Upper lobe of left lung (tissue), 6 donors: ENCODE results near the gene CMPK1. TPM values are rescaled to one million over a fixed set of nuclear protein-coding genes. Genes with fewer than 3 reads are reported as not detected.

Source experiments
- ATAC-seq, 2 donors: fragments of 200-7000 bp; cut with Tn5 transposase; one replicate each; pipeline ENCODE4 v1.9.1; 2022; ENCODE audit warnings: mild to moderate bottlenecking in 2 of 2, moderate library complexity in 2 of 2; ENCODE audit not compliant: low FRiP score in 2 of 2
- DNase-seq, 2 donors: peaks; one replicate each; pipeline ENCODE4 v3.0.0-alpha.2; 2019 to 2020
- H3K27ac ChIP-seq, 4 donors: fragments of 200-600 bp; sonication (generic); one replicate each; pipeline ENCODE4 v1.5.1; 2016 to 2019
- H3K27me3 ChIP-seq, 4 donors: fragments of 200-600 bp; sonication (generic); one replicate each; pipeline ENCODE4 v1.5.1; 2017 to 2019
- H3K36me3 ChIP-seq, 4 donors: fragments of 200-600 bp; sonication (generic); one replicate each; pipeline ENCODE4 v1.5.1; 2016 to 2019
- H3K4me1 ChIP-seq, 4 donors: fragments of 200-600 bp; sonication (generic); one replicate each; pipeline ENCODE4 v1.5.1; 2018 to 2019
- H3K4me3 ChIP-seq, 4 donors: fragments of 200-600 bp; sonication (generic); one replicate each; pipeline ENCODE4 v1.5.1; 2017 to 2019; ENCODE audit warnings: mild to moderate bottlenecking in 2 of 4, moderate library complexity in 1 of 4
- H3K9me3 ChIP-seq, 4 donors: fragments of 200-600 bp; sonication (generic); one replicate each; pipeline ENCODE4 v1.5.1; 2018 to 2019
- EP300 ChIP-seq, 4 donors: sonication (generic); formaldehyde crosslinking; IDR thresholded peaks; one replicate each; pipeline ENCODE4 v1.5.1; 2017; ENCODE audit warnings: antibody characterized with exemption in 4 of 4, control low read depth in 2 of 4
- POLR2A ChIP-seq, 4 donors: fragments of 450-650 bp; IDR thresholded peaks; one replicate each; pipeline ENCODE4 v1.5.1; 2016 to 2017; ENCODE audit warnings: antibody characterized with exemption in 4 of 4, mild to moderate bottlenecking in 2 of 4
- POLR2AphosphoS5 ChIP-seq, 2 donors: sonication (generic); formaldehyde crosslinking; IDR thresholded peaks; one replicate each; pipeline ENCODE4 v1.5.1; 2017; ENCODE audit warnings: antibody characterized with exemption in 2 of 2
- WGBS, 2 donors: methylation state at CpG; one replicate each; pipeline ENCODE4 v1.1.5; 2017 to 2018; 5-methylcytosine and 5-hydroxymethylcytosine counted together
- total RNA-seq, 6 donors: library from RNA; depleted of rRNA in 4 of 6; stranded (reverse); fragments of >200 nt in 4 of 6; gene quantifications; one replicate each; pipeline versions ENCODE4 v1.1.0 to v1.2.1, GENCODE V29; 2016 to 2021
- TF ChIP-seq, protein P1 (sequence below), 6 experiments: fragments of 450-650 bp in 4 of 6; fragments of 200-600 bp in 2 of 6; sonication (generic) in 2 of 6; IDR thresholded peaks; one replicate each; pipeline ENCODE4 v1.5.1; 2016 to 2019; ENCODE audit warnings: antibody characterized with exemption in 6 of 6
- donor health status: DM: no; HTN: no; CAD: no; lungs with moderate emphysema.
- donor health status: DM: no; HTN: yes; CAD: no; lungs with severe emphysema.

Gene CMPK1
- total RNA-seq, 6 donors from 2014 or later: 36.7 to 134 (median 97.7) TPM

DNA sequence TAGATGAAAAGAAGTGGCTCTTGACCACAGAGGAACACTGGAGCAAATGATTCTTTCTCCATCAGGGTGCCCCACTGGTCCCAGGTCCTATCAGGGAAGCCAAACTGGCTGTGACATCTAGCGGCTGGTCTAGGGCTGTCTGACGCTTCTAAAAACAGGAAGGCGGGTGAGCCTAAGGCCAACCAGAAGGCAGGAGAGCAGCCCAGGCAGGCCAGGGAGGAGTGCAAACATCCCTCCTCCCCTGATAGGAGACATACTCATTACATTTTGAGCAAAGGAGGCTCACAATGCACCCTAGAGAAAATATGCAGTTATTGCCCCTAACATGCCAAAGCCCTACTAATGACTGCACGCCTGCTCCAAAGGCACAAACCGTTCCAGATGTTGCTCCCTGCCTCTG is 72.1 kb downstream of the CMPK1 start:
- ATAC-seq: peak in 1 of 2 donors; percentile 43
- H3K36me3 ChIP-seq: no peaks in the 10 kb centered on the region
- WGBS, 2 donors: 51 to 57% methylated on average over 5 of the region's 5 CpGs

DNA sequence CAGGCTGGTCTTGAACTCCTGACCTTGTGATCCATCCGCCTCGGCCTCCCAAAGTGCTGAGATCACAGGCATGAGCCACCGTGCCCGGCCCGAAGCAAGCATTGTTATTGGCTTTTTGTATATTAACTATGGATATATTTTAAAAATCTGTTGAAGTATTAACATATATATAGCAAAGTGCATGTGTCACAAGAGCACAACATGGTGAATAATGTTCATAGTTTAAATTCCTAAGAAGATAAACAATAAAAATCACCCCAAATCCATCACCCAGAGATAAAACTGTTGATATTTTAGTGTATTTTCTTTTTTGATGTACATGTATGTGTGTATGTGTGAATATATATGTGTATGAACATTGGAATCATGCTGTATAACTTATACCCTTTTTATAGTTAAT is 73.4 kb downstream of the CMPK1 start:
- Histone ChIP-seq H3K9me3 (no peaks in the 10 kb centered on the region), H3K4me3 (no peak overlapping the region), H3K27ac (no peak overlapping the region), H3K36me3 (no peaks in the 10 kb centered on the region), H3K27me3 (no peaks in the 10 kb centered on the region), H3K4me1 (no peaks in the 10 kb centered on the region)
- TF ChIP-seq POLR2AphosphoS5 (IDR thresholded peaks at IDR 0.05): no peak
- TF ChIP-seq, protein P1, sequence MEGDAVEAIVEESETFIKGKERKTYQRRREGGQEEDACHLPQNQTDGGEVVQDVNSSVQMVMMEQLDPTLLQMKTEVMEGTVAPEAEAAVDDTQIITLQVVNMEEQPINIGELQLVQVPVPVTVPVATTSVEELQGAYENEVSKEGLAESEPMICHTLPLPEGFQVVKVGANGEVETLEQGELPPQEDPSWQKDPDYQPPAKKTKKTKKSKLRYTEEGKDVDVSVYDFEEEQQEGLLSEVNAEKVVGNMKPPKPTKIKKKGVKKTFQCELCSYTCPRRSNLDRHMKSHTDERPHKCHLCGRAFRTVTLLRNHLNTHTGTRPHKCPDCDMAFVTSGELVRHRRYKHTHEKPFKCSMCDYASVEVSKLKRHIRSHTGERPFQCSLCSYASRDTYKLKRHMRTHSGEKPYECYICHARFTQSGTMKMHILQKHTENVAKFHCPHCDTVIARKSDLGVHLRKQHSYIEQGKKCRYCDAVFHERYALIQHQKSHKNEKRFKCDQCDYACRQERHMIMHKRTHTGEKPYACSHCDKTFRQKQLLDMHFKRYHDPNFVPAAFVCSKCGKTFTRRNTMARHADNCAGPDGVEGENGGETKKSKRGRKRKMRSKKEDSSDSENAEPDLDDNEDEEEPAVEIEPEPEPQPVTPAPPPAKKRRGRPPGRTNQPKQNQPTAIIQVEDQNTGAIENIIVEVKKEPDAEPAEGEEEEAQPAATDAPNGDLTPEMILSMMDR (IDR thresholded peaks at IDR 0.05): no peak
- no peak for TF ChIP-seq EP300 (IDR thresholded peaks at IDR 0.05)
- no peak for TF ChIP-seq POLR2A (IDR thresholded peaks at IDR 0.05)
- WGBS, 2 donors: 95 to 97% methylated on average over 5 of the region's 5 CpGs
- DNase-seq (no peak), ATAC-seq (no peak)

More for the DNA sequence above, 72.1 kb downstream of the CMPK1 start:
- DNase-seq: no peak
- H3K9me3 ChIP-seq: no peaks in the 10 kb centered on the region
- no peak overlapping the region for H3K27ac ChIP-seq
- H3K4me3 ChIP-seq: no peak overlapping the region
- H3K27me3 ChIP-seq: no peaks in the 10 kb centered on the region
- TF ChIP-seq POLR2A (IDR thresholded peaks at IDR 0.05) (no peak), POLR2AphosphoS5 (IDR thresholded peaks at IDR 0.05) (peak in 1 of 2 donors; percentile 22), EP300 (IDR thresholded peaks at IDR 0.05) (no peak)
- TF ChIP-seq, protein P1 (IDR thresholded peaks at IDR 0.05): no peak
- no peaks in the 10 kb centered on the region for H3K4me1 ChIP-seq

DNA sequence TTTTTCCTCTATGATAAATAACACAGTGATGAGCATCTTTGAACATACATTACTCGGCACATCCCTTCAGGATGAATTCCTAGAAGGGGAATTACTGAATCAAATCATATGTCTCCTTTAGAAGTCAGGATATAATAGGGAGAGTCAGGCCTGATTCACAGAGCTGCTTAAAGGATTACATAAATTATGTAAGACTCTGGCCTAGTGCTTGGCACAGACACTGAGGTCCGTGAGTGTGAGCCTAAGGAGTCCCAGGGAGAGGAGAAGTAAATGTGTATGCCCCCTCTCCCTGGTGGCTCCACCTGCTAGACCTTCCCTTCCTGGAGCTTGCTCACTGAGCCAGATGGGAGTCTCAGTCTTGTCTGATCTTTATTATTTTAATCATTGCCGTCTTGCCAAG is 73.9 kb downstream of the CMPK1 start:
- Histone ChIP-seq H3K4me3 (no peak overlapping the region), H3K36me3 (no peaks in the 10 kb centered on the region), H3K27me3 (no peaks in the 10 kb centered on the region), H3K27ac (no peak overlapping the region), H3K9me3 (no peaks in the 10 kb centered on the region), H3K4me1 (no peaks in the 10 kb centered on the region)
- ATAC-seq (no peak), DNase-seq (no peak)
- WGBS, 2 donors: 83 to 84% methylated on average over 3 of the region's 3 CpGs
- TF ChIP-seq POLR2A (IDR thresholded peaks at IDR 0.05): no peak
- TF ChIP-seq POLR2AphosphoS5 (IDR thresholded peaks at IDR 0.05): no peak
- TF ChIP-seq EP300 (IDR thresholded peaks at IDR 0.05): no peak
- TF ChIP-seq, protein P1 (IDR thresholded peaks at IDR 0.05): no peak

DNA sequence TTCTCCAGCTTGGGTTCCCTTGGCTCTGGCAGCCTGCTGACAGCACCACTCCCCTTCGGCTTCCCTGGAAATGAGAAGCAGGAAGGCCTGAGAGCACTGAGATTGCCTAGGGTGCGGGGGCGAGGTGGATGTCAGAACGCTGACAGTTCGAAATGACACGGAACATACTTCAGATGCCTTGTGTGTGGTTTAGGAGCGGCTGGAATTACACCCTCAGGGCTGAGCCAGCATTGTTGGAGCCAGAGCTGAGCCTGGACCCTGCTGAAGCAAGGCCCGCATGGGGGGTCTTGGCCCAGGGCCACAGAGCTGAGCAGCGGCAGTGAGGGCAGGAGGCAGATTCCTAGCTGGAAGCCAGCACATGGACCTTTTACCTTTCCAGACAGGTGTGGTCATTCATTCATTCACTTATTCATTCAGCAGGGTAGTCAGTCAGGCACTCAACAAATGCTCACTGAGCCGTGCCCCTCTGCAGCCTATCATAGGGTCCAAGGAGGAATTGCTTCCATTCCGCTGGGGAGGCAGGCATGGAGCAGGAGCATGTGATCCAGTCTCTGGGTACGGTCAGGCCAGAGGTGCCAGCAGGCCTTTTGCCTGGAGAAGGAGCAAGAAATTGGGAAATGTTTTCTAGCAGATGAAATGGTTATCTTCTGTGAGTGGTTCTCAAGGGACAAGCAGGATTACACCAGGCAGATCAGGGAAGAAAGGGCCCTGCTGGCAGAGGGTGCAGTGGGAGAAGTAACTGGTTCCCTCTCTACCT is 75.9 kb downstream of the CMPK1 start:
- Histone ChIP-seq H3K27me3 (no peaks in the 10 kb centered on the region), H3K36me3 (no peaks in the 10 kb centered on the region), H3K9me3 (no peaks in the 10 kb centered on the region), H3K4me1 (no peaks in the 10 kb centered on the region), H3K4me3 (no peak overlapping the region), H3K27ac (no peak overlapping the region)
- ATAC-seq (peak in 1 of 2 donors; percentile 27), DNase-seq (no peak)
- no peak for TF ChIP-seq POLR2A (IDR thresholded peaks at IDR 0.05)
- TF ChIP-seq POLR2AphosphoS5 (IDR thresholded peaks at IDR 0.05): no peak
- no peak for TF ChIP-seq EP300 (IDR thresholded peaks at IDR 0.05)
- TF ChIP-seq, protein P1 (IDR thresholded peaks at IDR 0.05): no peak
- 76 to 80% methylated on average over 12 of the region's 12 CpGs for WGBS, 2 donors

DNA sequence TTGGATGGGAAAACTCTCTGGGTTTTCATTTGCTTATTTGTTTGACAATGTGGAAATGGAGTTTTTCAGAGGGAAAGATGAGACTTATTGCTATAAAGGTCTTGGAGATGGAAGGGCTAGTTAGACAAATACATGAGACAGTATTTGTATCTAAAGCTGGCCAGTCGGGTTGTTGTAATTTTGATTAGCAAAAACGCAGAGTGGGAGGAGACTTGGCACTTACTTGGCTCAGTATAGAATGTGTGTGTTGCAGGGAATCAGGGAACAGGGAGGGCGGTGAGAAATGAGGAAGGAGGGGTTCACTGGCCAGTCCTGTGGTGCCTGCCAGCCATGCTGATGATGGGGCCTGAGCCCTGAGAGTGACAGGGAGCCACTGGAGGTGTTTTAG is 76.5 kb downstream of the CMPK1 start:
- TF ChIP-seq POLR2AphosphoS5 (IDR thresholded peaks at IDR 0.05) (no peak), EP300 (IDR thresholded peaks at IDR 0.05) (no peak), POLR2A (IDR thresholded peaks at IDR 0.05) (no peak)
- TF ChIP-seq, protein P1 (IDR thresholded peaks at IDR 0.05): no peak
- no peaks in the 10 kb centered on the region for H3K4me1 ChIP-seq
- no peaks in the 10 kb centered on the region for H3K27me3 ChIP-seq
- ATAC-seq (no peak), DNase-seq (no peak)
- no peaks in the 10 kb centered on the region for H3K36me3 ChIP-seq
- H3K27ac ChIP-seq: no peak overlapping the region
- no peaks in the 10 kb centered on the region for H3K9me3 ChIP-seq
- H3K4me3 ChIP-seq: no peak overlapping the region
- 74 to 76% methylated on average over 3 of the region's 3 CpGs for WGBS, 2 donors
